ENCODE data around the gene SMIM22.

- TF ChIP-seq, protein P1, sequence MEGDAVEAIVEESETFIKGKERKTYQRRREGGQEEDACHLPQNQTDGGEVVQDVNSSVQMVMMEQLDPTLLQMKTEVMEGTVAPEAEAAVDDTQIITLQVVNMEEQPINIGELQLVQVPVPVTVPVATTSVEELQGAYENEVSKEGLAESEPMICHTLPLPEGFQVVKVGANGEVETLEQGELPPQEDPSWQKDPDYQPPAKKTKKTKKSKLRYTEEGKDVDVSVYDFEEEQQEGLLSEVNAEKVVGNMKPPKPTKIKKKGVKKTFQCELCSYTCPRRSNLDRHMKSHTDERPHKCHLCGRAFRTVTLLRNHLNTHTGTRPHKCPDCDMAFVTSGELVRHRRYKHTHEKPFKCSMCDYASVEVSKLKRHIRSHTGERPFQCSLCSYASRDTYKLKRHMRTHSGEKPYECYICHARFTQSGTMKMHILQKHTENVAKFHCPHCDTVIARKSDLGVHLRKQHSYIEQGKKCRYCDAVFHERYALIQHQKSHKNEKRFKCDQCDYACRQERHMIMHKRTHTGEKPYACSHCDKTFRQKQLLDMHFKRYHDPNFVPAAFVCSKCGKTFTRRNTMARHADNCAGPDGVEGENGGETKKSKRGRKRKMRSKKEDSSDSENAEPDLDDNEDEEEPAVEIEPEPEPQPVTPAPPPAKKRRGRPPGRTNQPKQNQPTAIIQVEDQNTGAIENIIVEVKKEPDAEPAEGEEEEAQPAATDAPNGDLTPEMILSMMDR (IDR thresholded peaks at IDR 0.05), result no peak
- no peak for TF ChIP-seq POLR2A (IDR thresholded peaks at IDR 0.05)
These were observed 25.9 kb upstream of the SMIM22 start for GRCh38 chr16:4769306-4769638.

All from Peyer's patch (tissue), 4 donors.